Endothelial cell (in vitro differentiated cells): Measurements from ENCODE around the gene LRRTM2. TPM values are rescaled to one million over a fixed set of nuclear protein-coding genes. Genes with fewer than 3 reads are reported as not detected.
"Not testable (repeated sequence)": the region's sequence is repeated elsewhere in the genome, so short reads cannot be mapped to it uniquely, and the experiment has no call there.

Experiments
- DNase-seq: peaks from one replicate; pipeline ENCODE4 v3.0.0; 2021; ENCODE audit warnings: low spot score
- H3K27ac Mint-ChIP-seq: one replicate; pipeline ENCODE4 v1.8.0; 2021; ENCODE audit warnings: mixed read lengths, inconsistent platforms; ENCODE audit not compliant: unreplicated experiment
- H3K27me3 Mint-ChIP-seq: one replicate; pipeline ENCODE4 v1.8.0; 2021; ENCODE audit warnings: mild to moderate bottlenecking, moderate library complexity, mixed read lengths, inconsistent platforms; ENCODE audit not compliant: unreplicated experiment
- H3K36me3 Mint-ChIP-seq: one replicate; pipeline ENCODE4 v1.8.0; 2021; ENCODE audit warnings: mild to moderate bottlenecking, low read depth, mixed read lengths, inconsistent platforms; ENCODE audit not compliant: unreplicated experiment
- H3K4me1 Mint-ChIP-seq: one replicate; pipeline ENCODE4 v1.8.0; 2021; ENCODE audit warnings: mild to moderate bottlenecking, mixed read lengths, inconsistent platforms; ENCODE audit not compliant: unreplicated experiment
- H3K4me3 Mint-ChIP-seq: one replicate; pipeline ENCODE4 v1.8.0; 2021; ENCODE audit warnings: mild to moderate bottlenecking, mixed read lengths, inconsistent platforms; ENCODE audit not compliant: unreplicated experiment
- H3K9me3 Mint-ChIP-seq: one replicate; pipeline ENCODE4 v1.8.0; 2021; ENCODE audit warnings: mixed read lengths, inconsistent platforms; ENCODE audit not compliant: unreplicated experiment
- total RNA-seq: library from RNA; stranded (reverse); fragmentation: NEBNext Ultra II Directional; extraction: Animal tissue kit (Norgen Biotek cat#: 25700); gene quantifications from one replicate; pipeline ENCODE4 v1.2.1, GENCODE V29; 2021; ENCODE audit not compliant: unreplicated experiment
- TF ChIP-seq, protein P1 (sequence below): fragments of 200-600 bp; sonication (generic); IDR thresholded peaks from one replicate; pipeline ENCODE4 v1.5.0; 2021; ENCODE audit warnings: antibody characterized with exemption; ENCODE audit not compliant: unreplicated experiment

LRRTM2 gene
- total RNA-seq, 1 donor from 2014 or later, result not detected

DNA sequence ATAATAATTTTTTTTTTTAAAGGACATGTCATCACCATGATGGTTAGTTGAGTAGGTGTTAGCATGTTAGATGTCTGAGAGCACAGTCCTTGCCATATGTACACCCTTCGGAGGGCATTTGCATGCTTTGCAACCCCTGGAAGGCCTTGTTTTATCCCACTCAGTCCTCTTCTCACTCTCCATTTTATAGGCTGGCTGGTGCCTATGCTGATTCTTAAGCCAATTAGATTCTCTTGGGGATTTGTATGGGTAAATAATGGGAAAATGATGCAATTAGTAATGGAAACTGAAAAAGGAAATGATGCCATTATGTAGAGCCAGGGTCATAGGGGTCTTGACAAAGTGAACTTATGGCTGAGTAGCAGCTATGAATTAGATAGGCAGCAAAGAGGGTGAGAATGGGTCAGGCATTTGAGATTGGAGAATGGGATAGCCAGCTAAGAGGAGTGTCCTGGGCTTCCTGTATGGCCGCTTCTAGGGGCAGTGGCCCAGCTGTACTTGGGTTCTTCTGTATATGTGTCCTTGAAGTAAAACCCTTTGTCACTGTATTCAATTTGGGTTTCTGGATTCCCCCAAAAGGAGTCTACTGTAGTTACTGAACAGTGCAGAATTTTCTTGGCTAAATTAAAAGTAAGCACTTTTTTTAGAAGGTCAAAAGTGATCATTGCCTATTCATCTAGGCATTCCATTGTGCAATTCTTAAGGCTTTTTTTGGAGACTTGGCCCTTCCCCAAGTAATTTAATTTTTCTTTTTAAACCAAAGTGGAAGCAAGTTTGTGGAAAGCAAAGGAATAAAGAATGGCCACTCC, 31.6 kb downstream of the LRRTM2 start:
- Mint-ChIP-seq H3K9me3 (no peaks in the 10 kb centered on the region), H3K36me3 (no peaks in the 10 kb centered on the region), H3K27me3 (no peaks in the 10 kb centered on the region), H3K4me3 (no peak overlapping the region), H3K4me1 (peaks cover 25% of the 10 kb centered on the region), H3K27ac (no peak overlapping the region)
- no peak for DNase-seq
- TF ChIP-seq, protein P1, sequence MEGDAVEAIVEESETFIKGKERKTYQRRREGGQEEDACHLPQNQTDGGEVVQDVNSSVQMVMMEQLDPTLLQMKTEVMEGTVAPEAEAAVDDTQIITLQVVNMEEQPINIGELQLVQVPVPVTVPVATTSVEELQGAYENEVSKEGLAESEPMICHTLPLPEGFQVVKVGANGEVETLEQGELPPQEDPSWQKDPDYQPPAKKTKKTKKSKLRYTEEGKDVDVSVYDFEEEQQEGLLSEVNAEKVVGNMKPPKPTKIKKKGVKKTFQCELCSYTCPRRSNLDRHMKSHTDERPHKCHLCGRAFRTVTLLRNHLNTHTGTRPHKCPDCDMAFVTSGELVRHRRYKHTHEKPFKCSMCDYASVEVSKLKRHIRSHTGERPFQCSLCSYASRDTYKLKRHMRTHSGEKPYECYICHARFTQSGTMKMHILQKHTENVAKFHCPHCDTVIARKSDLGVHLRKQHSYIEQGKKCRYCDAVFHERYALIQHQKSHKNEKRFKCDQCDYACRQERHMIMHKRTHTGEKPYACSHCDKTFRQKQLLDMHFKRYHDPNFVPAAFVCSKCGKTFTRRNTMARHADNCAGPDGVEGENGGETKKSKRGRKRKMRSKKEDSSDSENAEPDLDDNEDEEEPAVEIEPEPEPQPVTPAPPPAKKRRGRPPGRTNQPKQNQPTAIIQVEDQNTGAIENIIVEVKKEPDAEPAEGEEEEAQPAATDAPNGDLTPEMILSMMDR, result no peak

DNA sequence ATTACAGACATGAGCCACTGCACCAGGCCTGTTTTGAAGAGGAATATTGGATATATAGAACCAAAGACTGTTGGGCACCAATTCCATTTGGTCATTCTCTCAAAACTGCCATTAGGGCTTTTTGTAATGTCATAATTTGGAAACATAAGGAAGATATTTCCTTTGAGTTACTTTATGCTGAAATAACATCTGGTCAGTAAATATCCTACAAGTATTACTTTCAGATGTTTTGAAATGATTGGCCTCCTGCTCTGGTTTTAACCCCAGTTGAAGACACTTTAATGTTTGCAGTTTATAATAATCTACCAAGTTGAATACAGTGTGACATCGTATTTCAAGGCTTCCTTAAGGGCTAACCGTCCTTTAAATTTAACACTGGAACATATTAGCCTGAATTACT, 33.6 kb downstream of the LRRTM2 start:
- H3K27ac Mint-ChIP-seq, result no peak overlapping the region
- no peak overlapping the region for H3K4me3 Mint-ChIP-seq
- no peak for DNase-seq
- TF ChIP-seq, protein P1, result no peak
- H3K4me1 Mint-ChIP-seq, result peaks cover 13% of the 10 kb centered on the region
- no peaks in the 10 kb centered on the region for H3K9me3 Mint-ChIP-seq
- H3K36me3 Mint-ChIP-seq, result no peaks in the 10 kb centered on the region
- H3K27me3 Mint-ChIP-seq, result no peaks in the 10 kb centered on the region

DNA sequence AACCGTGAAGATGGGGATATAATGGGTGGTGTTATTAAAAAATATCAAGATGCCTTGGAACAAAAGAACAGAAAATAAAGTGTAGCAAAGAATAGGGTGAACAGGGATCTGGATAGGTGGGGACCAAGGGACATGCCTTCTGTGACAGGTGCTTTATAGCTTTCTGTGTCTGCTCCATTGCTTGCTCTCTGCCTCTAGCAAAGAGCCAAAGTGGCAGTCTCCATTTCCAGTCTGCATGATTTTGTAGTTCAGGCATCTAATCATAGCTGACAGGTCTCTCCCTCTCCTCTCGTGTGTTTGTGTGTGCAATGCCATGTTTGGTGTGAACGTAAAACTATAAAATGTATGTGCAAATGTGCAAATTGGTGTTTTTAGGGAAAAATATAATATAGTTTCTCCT, 35.0 kb downstream of the LRRTM2 start:
- no peak overlapping the region for H3K4me3 Mint-ChIP-seq
- peaks cover 15% of the 10 kb centered on the region for H3K4me1 Mint-ChIP-seq
- TF ChIP-seq, protein P1, result no peak
- H3K27me3 Mint-ChIP-seq, result peaks cover 1% of the 10 kb centered on the region
- no peak for DNase-seq
- H3K9me3 Mint-ChIP-seq, result no peaks in the 10 kb centered on the region
- H3K36me3 Mint-ChIP-seq, result peaks cover 3% of the 10 kb centered on the region
- H3K27ac Mint-ChIP-seq, result no peak overlapping the region

DNA sequence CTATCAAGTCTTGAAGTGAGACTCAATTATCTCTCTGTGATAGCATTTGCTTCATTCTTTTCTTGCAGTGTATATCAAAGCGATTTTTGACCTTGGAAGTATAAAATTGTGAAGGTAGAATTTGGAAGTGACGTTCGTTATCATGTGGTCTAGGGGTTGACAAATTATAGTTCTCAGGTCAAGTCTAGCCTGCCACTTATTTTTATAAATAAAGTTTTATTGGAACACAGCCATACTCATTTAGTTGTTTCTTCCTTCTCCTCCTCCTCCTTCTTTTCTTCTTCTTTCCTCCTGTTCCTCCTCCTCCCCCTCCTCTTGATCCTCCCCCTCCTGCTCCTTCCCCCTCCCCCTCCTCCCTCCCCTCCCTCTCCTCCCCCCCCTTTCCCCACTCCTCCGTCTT, 38.0 kb downstream of the LRRTM2 start:
- TF ChIP-seq, protein P1, result no peak
- no peaks in the 10 kb centered on the region for H3K9me3 Mint-ChIP-seq
- no peak overlapping the region for H3K4me3 Mint-ChIP-seq
- H3K27ac Mint-ChIP-seq, result no peak overlapping the region
- H3K36me3 Mint-ChIP-seq, result peaks cover 6% of the 10 kb centered on the region
- DNase-seq, result no peak
- H3K4me1 Mint-ChIP-seq, result peaks cover 16% of the 10 kb centered on the region
- peaks cover 3% of the 10 kb centered on the region for H3K27me3 Mint-ChIP-seq

DNA sequence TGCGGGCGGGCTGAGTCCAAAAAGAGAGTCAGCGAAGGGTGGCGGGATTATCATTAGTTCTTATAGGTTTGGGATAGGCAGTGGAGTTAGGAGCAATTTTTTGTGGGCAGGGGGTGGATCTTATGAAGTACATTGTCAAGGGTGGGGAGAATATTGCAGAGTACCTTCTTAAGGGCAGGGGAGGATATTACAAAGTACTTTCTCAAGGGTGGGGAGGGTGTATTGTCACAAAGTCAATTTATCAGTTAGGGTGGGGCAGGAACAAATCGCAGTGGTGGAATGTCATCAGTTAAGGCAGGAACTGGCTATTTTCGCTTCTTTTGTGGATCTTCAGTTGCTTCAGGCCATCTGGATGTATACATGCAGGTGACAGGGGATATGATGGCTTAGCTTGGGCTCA, 40.3 kb downstream of the LRRTM2 start:
- not testable (repeated sequence) for DNase-seq, H3K4me3 Mint-ChIP-seq, H3K27me3 Mint-ChIP-seq, H3K27ac Mint-ChIP-seq, H3K9me3 Mint-ChIP-seq
- Mint-ChIP-seq H3K36me3 (peaks cover 12% of the 10 kb centered on the region), H3K4me1 (peaks cover 25% of the 10 kb centered on the region)
